Heart left ventricle (tissue), 13 donors: Measurements from ENCODE around the gene DNER.

ENCODE experiments used
- CTCF ChIP-seq, 12 donors: fragments of 200-600 bp; sonication (generic) in 4 of 12; IDR thresholded peaks; one replicate each; pipeline versions ENCODE4 v1.5.0 to v1.8.0; 2018 to 2022; ENCODE audit warnings: antibody characterized with exemption in 12 of 12, mild to moderate bottlenecking in 5 of 12
- POLR2A ChIP-seq, 2 donors: fragments of 450-650 bp; IDR thresholded peaks; one replicate each; pipeline ENCODE4 v1.6.1; 2017; ENCODE audit warnings: antibody characterized with exemption in 2 of 2, mild to moderate bottlenecking in 2 of 2, moderate library complexity in 2 of 2
- donor health status: ischemic (EF 13 %, LVEDD 7.1; RV severe dilation, severe dysfunction).
- donor health status: DM: no; HTN: yes; CAD: no.
- donor health status: DM: no; HTN: no; CAD: no.
- donor health status: ischemic (EF 25% LVEDD 6.9; RV normal size, moderate dysfunction).
- donor health status: ischemic (EF 25% LVEDD 5.7; RV mildly dilated, moderate dysfunction).
- donor health status: ischemic (EF 35%, LVEDD 5.7; RV mildly dilated, moderate dysfunction).
- donor health status: nonischemic (EF 11% LVEDD 7.7; RV severe dilation, severe dysfunction).
- donor health status: DM: yes; HTN: yes; CAD: no.
- donor health status: PGD.
- donor health status: ischemic (EF 29% LVEDD 5.4; RV normal size, mild dysfunction).
- donor health status: nonischemic (EF 23%, LVEDD 6.1; RV moderate dilation, normal function).

- no peak for TF ChIP-seq CTCF (IDR thresholded peaks at IDR 0.05)
- TF ChIP-seq POLR2A (IDR thresholded peaks at IDR 0.05), result no peak
Measured at GRCh38 chr2:229451852-229452251, 262.5 kb downstream of the DNER start.
